ENCODE results near the gene C22orf31. TPM values are rescaled to one million over a fixed set of nuclear protein-coding genes. Genes with fewer than 3 reads are reported as not detected.

C22orf31 gene
- total RNA-seq, 2 donors from 2014 or later, result not detected

GRCh38 chr22:29018293-29019189 is 43.1 kb downstream of the C22orf31 start:
- Histone ChIP-seq H3K27me3 (ENCODE audit: control insufficient read depth, insufficient read depth, low read length, poor library complexity, severe bottlenecking) (no peaks in the 10 kb centered on the region), H3K36me3 (ENCODE audit: control insufficient read depth, insufficient read depth, low read length) (no peaks in the 10 kb centered on the region), H3K9ac (ENCODE audit: extremely low read depth, low read length, poor library complexity, severe bottlenecking) (no peak overlapping the region), H3K4me3 (ENCODE audit: low read length) (no peak overlapping the region), H3K27ac (ENCODE audit: low read depth, low read length) (no peak overlapping the region), H3K4me1 (ENCODE audit: control insufficient read depth, insufficient read depth, low read length) (no peaks in the 10 kb centered on the region), H3K9me3 (ENCODE audit: control insufficient read depth, low read length) (peaks cover 4% of the 10 kb centered on the region)
- WGBS, 2 experiments (ENCODE audit: insufficient coverage in 1 of 2, insufficient read length in 1 of 2), result 98 to 100% methylated on average over 2 to 4 of the region's 4 CpGs
- Mint-ChIP-seq H3K9me3 (peaks cover 3% of the 10 kb centered on the region), H3K36me3 (ENCODE audit: low read depth) (peaks cover 22% of the 10 kb centered on the region), H3K27me3 (ENCODE audit: insufficient read depth) (no peaks in the 10 kb centered on the region), H3K4me1 (peaks cover 32% of the 10 kb centered on the region), H3K4me3 (no peak overlapping the region), H3K27ac (no peak overlapping the region)
- DNase-seq, result no peak
- TF ChIP-seq CTCF (conservative IDR thresholded peaks at IDR 0.05), result no peak

- H3K9me3 ChIP-seq (ENCODE audit: control insufficient read depth, low read length), result peaks cover 4% of the 10 kb centered on the region
- TF ChIP-seq CTCF (conservative IDR thresholded peaks at IDR 0.05), result no peak
- H3K4me1 ChIP-seq (ENCODE audit: control insufficient read depth, insufficient read depth, low read length), result peaks cover 8% of the 10 kb centered on the region
- H3K27ac ChIP-seq (ENCODE audit: low read depth, low read length), result no peak overlapping the region
- Mint-ChIP-seq H3K27ac (peak overlapping the region; percentile 73), H3K4me3 (no peak overlapping the region), H3K27me3 (ENCODE audit: insufficient read depth) (no peaks in the 10 kb centered on the region), H3K9me3 (peaks cover 3% of the 10 kb centered on the region), H3K4me1 (peaks cover 30% of the 10 kb centered on the region), H3K36me3 (ENCODE audit: low read depth) (peaks cover 22% of the 10 kb centered on the region)
- WGBS, 2 experiments (ENCODE audit: insufficient coverage in 1 of 2, insufficient read length in 1 of 2), result 93 to 96% methylated on average over 3 of the region's 3 CpGs
- no peak overlapping the region for H3K4me3 ChIP-seq (ENCODE audit: low read length)
- H3K36me3 ChIP-seq (ENCODE audit: control insufficient read depth, insufficient read depth, low read length), result peaks cover 19% of the 10 kb centered on the region
- no peak overlapping the region for H3K9ac ChIP-seq (ENCODE audit: extremely low read depth, low read length, poor library complexity, severe bottlenecking)
- no peak for DNase-seq
- H3K27me3 ChIP-seq (ENCODE audit: control insufficient read depth, insufficient read depth, low read length, poor library complexity, severe bottlenecking), result no peaks in the 10 kb centered on the region
These were observed 45.3 kb downstream of the C22orf31 start for GRCh38 chr22:29016067-29016938.

GRCh38 chr22:29014773-29015172 is 46.9 kb downstream of the C22orf31 start:
- peaks cover 11% of the 10 kb centered on the region for H3K4me1 ChIP-seq (ENCODE audit: control insufficient read depth, insufficient read depth, low read length)
- no peak overlapping the region for H3K27ac Mint-ChIP-seq
- H3K4me3 ChIP-seq (ENCODE audit: low read length), result no peak overlapping the region
- H3K9me3 Mint-ChIP-seq, result peaks cover 3% of the 10 kb centered on the region
- no peaks in the 10 kb centered on the region for H3K27me3 Mint-ChIP-seq (ENCODE audit: insufficient read depth)
- H3K36me3 ChIP-seq (ENCODE audit: control insufficient read depth, insufficient read depth, low read length), result peaks cover 19% of the 10 kb centered on the region
- peaks cover 36% of the 10 kb centered on the region for H3K4me1 Mint-ChIP-seq
- H3K27me3 ChIP-seq (ENCODE audit: control insufficient read depth, insufficient read depth, low read length, poor library complexity, severe bottlenecking), result no peaks in the 10 kb centered on the region
- no peak overlapping the region for H3K9ac ChIP-seq (ENCODE audit: extremely low read depth, low read length, poor library complexity, severe bottlenecking)
- peaks cover 22% of the 10 kb centered on the region for H3K36me3 Mint-ChIP-seq (ENCODE audit: low read depth)
- H3K27ac ChIP-seq (ENCODE audit: low read depth, low read length), result peak overlapping the region; percentile 25
- H3K4me3 Mint-ChIP-seq, result no peak overlapping the region
- 83 to 88% methylated on average over 4 of the region's 4 CpGs for WGBS, 2 experiments (ENCODE audit: insufficient coverage in 1 of 2, insufficient read length in 1 of 2)
- H3K9me3 ChIP-seq (ENCODE audit: control insufficient read depth, low read length), result peaks cover 4% of the 10 kb centered on the region
- no peak for DNase-seq
- TF ChIP-seq CTCF (conservative IDR thresholded peaks at IDR 0.05), result no peak
